A549 (cell line): ENCODE results near the gene SPECC1.

ENCODE experiments used
- CTCF ChIP-seq: fragments of >200 bp; sonication (Bioruptor Twin); formaldehyde crosslinking; IDR thresholded peaks from 3 replicates; pipeline ENCODE4 v1.5.1; 2016
- SREBF2 ChIP-seq: fragments of 450-650 bp; IDR thresholded peaks from 2 replicates; pipeline ENCODE4 v1.6.1; 2014; ENCODE audit warnings: mild to moderate bottlenecking, moderate library complexity

GRCh38 chr17:20128036-20128667 lies 119.0 kb downstream of the SPECC1 start:
- TF ChIP-seq CTCF (no peak), SREBF2 (no peak)
